AG09309 (cell line): ENCODE measurements around the gene OGFOD3.

Experiments used
- DNase-seq: peaks from one replicate; pipeline ENCODE4 v3.0.0-alpha.2; 2010; ENCODE audit warnings: low read depth
- H3K4me3 ChIP-seq: 2 replicates; pipeline ENCODE4 v1.5.1; 2011; ENCODE audit warnings: mild to moderate bottlenecking, low read depth, low read length, moderate library complexity; ENCODE audit not compliant: control insufficient read depth
- CTCF ChIP-seq: IDR thresholded peaks from 2 replicates; pipeline ENCODE4 v1.5.1; 2011; ENCODE audit warnings: mild to moderate bottlenecking, low read depth, low read length, inconsistent platforms; ENCODE audit not compliant: insufficient read depth, control insufficient read depth; ENCODE audit errors: missing control alignments

Gene OGFOD3

GRCh38 chr17:82372249-82373071 is 45.9 kb downstream of the OGFOD3 start:
- no peak for DNase-seq
- TF ChIP-seq CTCF, result no peak
- no peak overlapping the region for H3K4me3 ChIP-seq

GRCh38 chr17:82371333-82372248 is 46.8 kb downstream of the OGFOD3 start, which contains the start of gene UTS2R:
UTS2R (plus strand) TSS chr17:82371765; CDS start chr17:82374325, 2,560 bp downstream.
- H3K4me3 ChIP-seq, result peak within 1 kb of the TSS; percentile 20
- no peak for TF ChIP-seq CTCF
- DNase-seq, result no peak

DNA sequence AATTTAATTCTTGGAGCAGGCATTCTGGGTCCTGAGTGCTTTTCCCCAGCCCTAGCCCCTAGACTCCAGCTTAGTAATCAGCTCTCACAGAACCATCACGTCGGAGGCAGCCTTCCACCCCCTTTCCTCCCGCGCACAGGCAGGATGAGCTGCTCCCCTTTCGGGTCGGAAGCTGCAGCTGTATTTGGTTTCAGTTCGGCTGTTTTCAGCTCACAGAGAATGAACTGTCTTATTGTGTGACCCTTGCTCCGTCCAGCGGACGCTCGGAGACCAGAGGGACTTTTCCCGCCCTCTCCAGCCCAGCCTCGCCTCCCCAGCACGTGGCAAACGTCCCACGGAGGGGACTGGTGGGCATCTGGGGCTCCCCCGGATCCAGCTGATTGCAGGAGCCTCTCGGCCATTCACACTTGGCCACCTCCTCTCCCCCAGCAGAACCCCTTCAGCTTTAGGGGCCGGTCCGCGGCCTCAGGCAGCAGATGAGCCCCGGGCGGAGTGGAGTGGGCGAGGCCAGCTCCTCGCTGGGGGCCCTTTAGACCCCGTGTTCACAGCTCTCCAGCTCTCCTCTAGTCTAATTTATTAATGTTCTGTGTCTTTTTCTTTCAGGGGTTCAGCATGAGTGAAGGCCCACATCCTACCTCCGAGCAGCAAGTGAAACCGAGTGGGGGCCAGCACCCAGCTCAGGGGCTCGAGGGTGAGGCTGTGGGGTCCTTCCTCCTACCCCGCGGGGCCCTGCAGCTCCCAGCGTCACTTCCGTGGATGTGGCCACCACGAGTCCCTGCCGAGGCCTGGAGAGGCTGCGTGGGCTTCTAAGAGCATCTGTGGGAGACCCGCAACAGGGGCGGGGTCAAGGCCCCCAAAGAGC is 47.7 kb downstream of the OGFOD3 start:
- DNase-seq, result no peak
- H3K4me3 ChIP-seq, result peak overlapping the region; percentile 20
- TF ChIP-seq CTCF, result no peak

GRCh38 chr17:82369211-82369610 is 49.2 kb downstream of the OGFOD3 start:
- no peak for TF ChIP-seq CTCF
- H3K4me3 ChIP-seq, result no peak overlapping the region
- no peak for DNase-seq

GRCh38 chr17:82367724-82368524 is 50.5 kb downstream of the OGFOD3 start:
- no peak overlapping the region for H3K4me3 ChIP-seq
- TF ChIP-seq CTCF, result no peak
- DNase-seq, result no peak
